H7 (cell line): ENCODE results near the gene SOST. TPM values are rescaled to one million over a fixed set of nuclear protein-coding genes. Genes with fewer than 3 reads are reported as not detected.

Source experiments
- DNase-seq: peaks from one replicate; pipeline ENCODE4 v3.0.0; 2012
- H3K27me3 ChIP-seq: 2 replicates; pipeline ENCODE4 v1.6.0; 2011; ENCODE audit warnings: mild to moderate bottlenecking, low read length; ENCODE audit not compliant: control insufficient read depth, insufficient read depth
- H3K36me3 ChIP-seq: replicated peaks from 2 replicates; pipeline ENCODE4 v1.5.1; 2011; ENCODE audit warnings: low read length; ENCODE audit not compliant: control insufficient read depth, insufficient read depth
- H3K4me3 ChIP-seq: 2 replicates; pipeline ENCODE4 v1.5.1; 2011; ENCODE audit warnings: low read depth, mild to moderate bottlenecking, control low read depth, low read length, moderate library complexity; ENCODE audit not compliant: insufficient read depth
- total RNA-seq: library from RNA; depleted of rRNA; stranded (reverse); fragments of >200 nt; shearing (Covaris generic); gene quantifications from 2 replicates; pipeline ENCODE4 v1.2.3, GENCODE V29; 2014; rRNA removed

Gene SOST
- total RNA-seq, 1 experiment from 2014 or later, result not detected

- Histone ChIP-seq H3K4me3 (no peak overlapping the region), H3K27me3 (peaks cover 20% of the 10 kb centered on the region), H3K36me3 (no peaks in the 10 kb centered on the region)
- DNase-seq, result no peak
Observed at GRCh38 chr17:43717913-43718312, 40.7 kb downstream of the SOST start.

DNA sequence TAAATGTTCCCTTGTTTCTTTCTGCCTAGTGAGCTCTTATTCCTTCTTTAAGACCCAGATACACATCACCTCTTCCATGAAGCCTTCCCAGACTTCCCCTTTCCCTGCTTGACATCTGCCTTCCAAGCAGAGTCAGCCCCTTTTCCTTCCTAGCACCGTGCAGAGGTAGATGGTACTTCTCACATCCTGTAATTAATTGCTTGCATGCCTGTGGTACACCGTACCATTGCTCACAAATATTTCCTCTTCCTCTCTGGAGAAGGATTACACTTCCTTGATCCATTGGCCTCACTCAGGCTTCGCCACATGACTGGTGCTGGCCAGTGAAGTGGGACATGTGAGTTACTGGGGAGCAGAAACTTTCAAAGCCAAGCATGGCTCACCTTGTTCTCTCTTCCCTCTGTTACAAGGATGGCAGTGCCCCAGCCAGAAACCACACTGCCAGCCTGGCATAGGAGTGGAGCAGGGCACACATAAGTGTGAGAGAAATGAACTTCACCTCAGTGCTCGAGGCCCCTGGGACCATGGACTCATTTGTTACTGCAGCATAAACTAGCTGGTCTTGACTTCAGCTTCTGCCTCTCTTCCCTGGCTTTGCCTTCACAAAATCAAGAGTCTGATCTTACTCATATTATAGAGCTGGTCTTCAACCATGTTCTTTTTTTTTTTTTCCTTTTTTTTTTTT is 44.0 kb downstream of the SOST start:
- no peak for DNase-seq
- Histone ChIP-seq H3K27me3 (peaks cover 27% of the 10 kb centered on the region), H3K4me3 (no peak overlapping the region), H3K36me3 (no peaks in the 10 kb centered on the region)

DNA sequence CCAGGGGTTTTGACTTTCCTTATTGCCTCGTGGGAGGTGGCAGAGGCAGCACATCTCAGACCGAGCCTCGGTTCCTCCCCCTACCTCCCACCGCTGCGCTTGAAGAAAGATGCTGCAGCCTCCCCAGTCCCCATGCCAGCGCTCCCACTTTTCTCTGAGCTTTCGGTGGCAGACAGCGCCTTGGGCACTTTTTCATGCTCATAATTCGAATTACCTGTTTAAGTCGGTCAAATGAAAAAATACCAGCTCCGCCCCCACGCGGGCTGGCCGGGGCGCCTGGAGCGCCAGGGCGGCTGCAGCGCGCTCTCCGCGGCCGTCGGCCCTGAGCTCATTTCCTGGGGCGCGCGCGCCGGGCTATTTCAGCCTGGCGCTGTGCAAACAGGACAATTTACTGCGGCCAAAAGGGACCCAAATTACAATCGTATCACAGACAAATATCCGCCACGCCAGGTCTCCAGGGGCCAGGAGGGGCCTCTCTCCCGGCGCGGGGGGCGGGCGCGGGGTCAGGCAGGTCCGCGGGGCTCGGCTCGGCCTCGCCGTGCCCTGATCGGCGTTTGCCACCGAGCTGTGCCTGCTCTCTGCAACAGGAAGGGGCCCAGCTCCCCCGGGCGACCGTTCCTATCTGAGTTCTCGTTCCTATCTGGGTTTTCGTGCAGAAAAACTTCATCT is 45.0 kb downstream of the SOST start:
- H3K36me3 ChIP-seq, result no peaks in the 10 kb centered on the region
- peak overlapping the region; percentile 49 for H3K4me3 ChIP-seq
- peaks cover 27% of the 10 kb centered on the region for H3K27me3 ChIP-seq
- peak; percentile 85 for DNase-seq

- no peaks in the 10 kb centered on the region for H3K36me3 ChIP-seq
- peaks cover 27% of the 10 kb centered on the region for H3K27me3 ChIP-seq
- H3K4me3 ChIP-seq, result no peak overlapping the region
- no peak for DNase-seq
Observed at GRCh38 chr17:43712397-43712796, 46.2 kb downstream of the SOST start.

GRCh38 chr17:43710101-43710500 is 48.5 kb downstream of the SOST start:
- no peak for DNase-seq
- Histone ChIP-seq H3K36me3 (no peaks in the 10 kb centered on the region), H3K4me3 (no peak overlapping the region), H3K27me3 (peaks cover 23% of the 10 kb centered on the region)

DNA sequence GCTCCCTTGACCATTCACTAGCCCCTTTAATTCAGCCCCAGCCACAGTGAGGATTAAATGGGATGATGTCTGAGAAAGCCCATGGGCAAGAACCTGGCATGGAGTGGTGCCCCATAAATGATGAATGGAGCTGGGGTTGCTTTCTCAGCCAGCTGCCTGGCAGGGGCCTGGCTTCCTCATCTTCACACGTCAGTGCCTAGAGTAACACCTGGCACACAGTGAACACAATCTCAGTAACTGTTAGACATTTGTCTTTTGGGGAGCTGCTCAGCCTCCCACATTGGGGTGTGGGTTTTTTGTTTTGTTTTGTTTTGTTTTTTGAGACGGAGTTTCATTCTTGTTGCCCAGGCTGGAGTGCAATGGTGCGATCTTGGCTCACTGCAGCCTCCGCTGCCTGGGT is 49.4 kb downstream of the SOST start:
- H3K36me3 ChIP-seq, result no peaks in the 10 kb centered on the region
- H3K27me3 ChIP-seq, result peaks cover 16% of the 10 kb centered on the region
- no peak overlapping the region for H3K4me3 ChIP-seq
- DNase-seq, result no peak

GRCh38 chr17:43707184-43707583 is 51.4 kb downstream of the SOST start:
- no peaks in the 10 kb centered on the region; the same call in 1 of the 2 replicates for H3K27me3 ChIP-seq
- no peak for DNase-seq
- no peaks in the 10 kb centered on the region for H3K36me3 ChIP-seq
- no peak overlapping the region for H3K4me3 ChIP-seq

DNA sequence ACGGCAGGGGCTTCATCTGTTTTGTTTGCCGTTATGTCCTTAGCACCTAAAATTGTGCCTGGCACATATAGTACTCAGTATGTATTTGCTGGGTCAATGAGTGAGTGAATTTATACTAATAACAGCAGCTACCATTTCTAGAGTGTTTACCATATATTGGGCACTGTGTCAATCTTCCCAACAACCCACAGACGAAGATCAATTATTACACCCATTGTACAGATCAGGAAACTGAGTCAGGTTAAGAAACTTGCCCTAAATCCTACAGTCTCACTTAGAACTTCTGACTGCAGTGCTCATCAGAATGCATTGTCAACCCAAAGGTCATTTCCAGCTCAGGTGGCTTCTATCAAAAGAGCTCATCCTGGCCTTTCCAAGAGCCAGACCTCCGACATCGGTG is 52.4 kb downstream of the SOST start:
- no peak overlapping the region for H3K4me3 ChIP-seq
- H3K36me3 ChIP-seq, result no peaks in the 10 kb centered on the region
- DNase-seq, result no peak
- no peaks in the 10 kb centered on the region; the same call in 1 of the 2 replicates for H3K27me3 ChIP-seq

Other genes starting within 250 kb of the SOST start
- 186 and 191 TPM in 2 replicates for gene ETV4, start 212.5 kb downstream of the SOST start, total RNA-seq
- gene MEOX1, start 96.9 kb downstream of the SOST start, total RNA-seq, result 0.18 TPM in 1 of 2 replicates, not detected in the other
- gene DUSP3, start 20.2 kb upstream of the SOST start, total RNA-seq, result 30.4 and 35.5 TPM in 2 replicates
- gene CFAP97D1, start 21.6 kb upstream of the SOST start, total RNA-seq, result 0.21 and 0.37 TPM in 2 replicates
- gene MPP3, start 74.4 kb upstream of the SOST start, total RNA-seq, result 7.7 and 8.3 TPM in 2 replicates
- not detected in 2 replicates for gene CD300LG, start 88.4 kb upstream of the SOST start, total RNA-seq
- 9.0 and 12.2 TPM in 2 replicates for gene MPP2, start 148.7 kb upstream of the SOST start, total RNA-seq
- not detected in 2 replicates for gene PPY, start 183.7 kb upstream of the SOST start, total RNA-seq
- 0.67 and 1.8 TPM in 2 replicates for gene PYY, start 195.1 kb upstream of the SOST start, total RNA-seq
- 5.1 and 5.9 TPM in 2 replicates for gene NAGS, start 245.8 kb upstream of the SOST start, total RNA-seq